Measurements from ENCODE around the gene MAPKAP1. TPM values are rescaled to one million over a fixed set of nuclear protein-coding genes. Genes with fewer than 3 reads are reported as not detected.

The MAPKAP1 gene
- total RNA-seq, 6 donors from 2014 or later: 60.8 to 84.0 (median 71.5) TPM

- TF ChIP-seq EP300 (IDR thresholded peaks at IDR 0.05) (no peak), POLR2A (IDR thresholded peaks at IDR 0.05) (no peak), POLR2AphosphoS5 (IDR thresholded peaks at IDR 0.05) (no peak)
- TF ChIP-seq, protein P1, sequence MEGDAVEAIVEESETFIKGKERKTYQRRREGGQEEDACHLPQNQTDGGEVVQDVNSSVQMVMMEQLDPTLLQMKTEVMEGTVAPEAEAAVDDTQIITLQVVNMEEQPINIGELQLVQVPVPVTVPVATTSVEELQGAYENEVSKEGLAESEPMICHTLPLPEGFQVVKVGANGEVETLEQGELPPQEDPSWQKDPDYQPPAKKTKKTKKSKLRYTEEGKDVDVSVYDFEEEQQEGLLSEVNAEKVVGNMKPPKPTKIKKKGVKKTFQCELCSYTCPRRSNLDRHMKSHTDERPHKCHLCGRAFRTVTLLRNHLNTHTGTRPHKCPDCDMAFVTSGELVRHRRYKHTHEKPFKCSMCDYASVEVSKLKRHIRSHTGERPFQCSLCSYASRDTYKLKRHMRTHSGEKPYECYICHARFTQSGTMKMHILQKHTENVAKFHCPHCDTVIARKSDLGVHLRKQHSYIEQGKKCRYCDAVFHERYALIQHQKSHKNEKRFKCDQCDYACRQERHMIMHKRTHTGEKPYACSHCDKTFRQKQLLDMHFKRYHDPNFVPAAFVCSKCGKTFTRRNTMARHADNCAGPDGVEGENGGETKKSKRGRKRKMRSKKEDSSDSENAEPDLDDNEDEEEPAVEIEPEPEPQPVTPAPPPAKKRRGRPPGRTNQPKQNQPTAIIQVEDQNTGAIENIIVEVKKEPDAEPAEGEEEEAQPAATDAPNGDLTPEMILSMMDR (IDR thresholded peaks at IDR 0.05): no peak
- ATAC-seq (ENCODE audit: low FRiP score in 2 of 2) (no peak), DNase-seq (no peak)
- H3K4me1 ChIP-seq: no peaks in the 10 kb centered on the region
- H3K9me3 ChIP-seq: no peaks in the 10 kb centered on the region
- no peaks in the 10 kb centered on the region for H3K36me3 ChIP-seq
- no peak overlapping the region for H3K4me3 ChIP-seq
- no peaks in the 10 kb centered on the region for H3K27me3 ChIP-seq
- 82 to 91% methylated on average over 8 to 9 of the region's 10 CpGs for WGBS, 2 donors
- no peak overlapping the region for H3K27ac ChIP-seq
Measured at GRCh38 chr9:125422853-125423252, 284.2 kb downstream of the MAPKAP1 start.

- H3K9me3 ChIP-seq: no peaks in the 10 kb centered on the region
- TF ChIP-seq, protein P1 (IDR thresholded peaks at IDR 0.05): no peak
- no peak for TF ChIP-seq EP300 (IDR thresholded peaks at IDR 0.05)
- no peak for TF ChIP-seq POLR2A (IDR thresholded peaks at IDR 0.05)
- TF ChIP-seq POLR2AphosphoS5 (IDR thresholded peaks at IDR 0.05): no peak
- H3K4me3 ChIP-seq: no peak overlapping the region
- WGBS, 2 donors: 87 to 90% methylated on average over 6 to 13 of the region's 13 CpGs
- ATAC-seq (ENCODE audit: low FRiP score in 2 of 2) (no peak), DNase-seq (no peak)
- H3K36me3 ChIP-seq: no peaks in the 10 kb centered on the region
- no peak overlapping the region for H3K27ac ChIP-seq
- no peaks in the 10 kb centered on the region for H3K27me3 ChIP-seq
- no peaks in the 10 kb centered on the region for H3K4me1 ChIP-seq
Measured at GRCh38 chr9:125421591-125422181, 285.3 kb downstream of the MAPKAP1 start.

- Histone ChIP-seq H3K4me1 (no peaks in the 10 kb centered on the region), H3K27me3 (no peaks in the 10 kb centered on the region), H3K36me3 (no peaks in the 10 kb centered on the region), H3K9me3 (no peaks in the 10 kb centered on the region), H3K27ac (no peak overlapping the region), H3K4me3 (no peak overlapping the region)
- ATAC-seq (ENCODE audit: low FRiP score in 2 of 2) (no peak), DNase-seq (no peak)
- WGBS, 2 donors: 94% methylated on average over 6 of the region's 6 CpGs
- TF ChIP-seq, protein P1 (IDR thresholded peaks at IDR 0.05): no peak
- TF ChIP-seq EP300 (IDR thresholded peaks at IDR 0.05) (no peak), POLR2AphosphoS5 (IDR thresholded peaks at IDR 0.05) (no peak), POLR2A (IDR thresholded peaks at IDR 0.05) (no peak)
Measured at GRCh38 chr9:125421166-125421565, 285.8 kb downstream of the MAPKAP1 start.

DNA sequence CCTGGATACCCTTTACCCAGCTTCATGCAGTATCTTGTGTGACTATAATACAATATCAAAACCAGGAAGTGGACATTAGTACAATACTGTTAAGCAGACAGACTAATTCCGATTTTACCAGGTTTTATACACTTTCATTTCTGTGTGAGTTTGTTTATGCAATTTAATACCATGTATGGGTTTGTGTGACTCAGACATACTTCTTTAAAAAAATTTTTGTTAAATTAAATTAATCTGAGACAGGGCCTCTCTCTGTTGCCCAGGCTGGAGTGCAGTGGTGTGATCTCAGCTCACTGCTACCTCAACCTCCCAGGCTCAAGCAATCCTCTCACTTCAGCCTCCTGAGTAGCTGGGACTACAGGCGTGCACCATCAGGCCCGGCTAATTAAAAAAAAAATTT is 288.6 kb downstream of the MAPKAP1 start:
- no peak for TF ChIP-seq EP300 (IDR thresholded peaks at IDR 0.05)
- no peak for TF ChIP-seq POLR2AphosphoS5 (IDR thresholded peaks at IDR 0.05)
- TF ChIP-seq, protein P1 (IDR thresholded peaks at IDR 0.05): no peak
- TF ChIP-seq POLR2A (IDR thresholded peaks at IDR 0.05): no peak

GRCh38 chr9:125416517-125416916 is 290.5 kb downstream of the MAPKAP1 start:
- no peaks in the 10 kb centered on the region for H3K4me1 ChIP-seq
- 95 to 97% methylated on average over 8 of the region's 8 CpGs for WGBS, 2 donors
- H3K4me3 ChIP-seq: no peak overlapping the region
- no peaks in the 10 kb centered on the region for H3K27me3 ChIP-seq
- TF ChIP-seq POLR2A (IDR thresholded peaks at IDR 0.05) (no peak), EP300 (IDR thresholded peaks at IDR 0.05) (no peak), POLR2AphosphoS5 (IDR thresholded peaks at IDR 0.05) (no peak)
- TF ChIP-seq, protein P1 (IDR thresholded peaks at IDR 0.05): no peak
- no peak for DNase-seq
- ATAC-seq (ENCODE audit: low FRiP score in 2 of 2): no peak
- no peak overlapping the region for H3K27ac ChIP-seq
- H3K9me3 ChIP-seq: no peaks in the 10 kb centered on the region
- H3K36me3 ChIP-seq: no peaks in the 10 kb centered on the region

More for the DNA sequence above, 288.6 kb downstream of the MAPKAP1 start:
- no peaks in the 10 kb centered on the region for H3K9me3 ChIP-seq
- no peak for DNase-seq
- no peak overlapping the region for H3K4me3 ChIP-seq
- H3K27ac ChIP-seq: no peak overlapping the region
- H3K4me1 ChIP-seq: no peaks in the 10 kb centered on the region
- WGBS, 2 donors: 85 to 89% methylated on average over 3 of the region's 3 CpGs
- H3K27me3 ChIP-seq: no peaks in the 10 kb centered on the region
- no peak for ATAC-seq (ENCODE audit: low FRiP score in 2 of 2)
- no peaks in the 10 kb centered on the region for H3K36me3 ChIP-seq
